ENCODE data around the gene KRTAP24-1.

Gene KRTAP24-1

GRCh38 chr21:30234050-30234449 lies 48.7 kb downstream of the KRTAP24-1 start:
- no peak for DNase-seq (ENCODE audit: low spot score)

- DNase-seq (ENCODE audit: low spot score), result no peak
These were observed 49.3 kb downstream of the KRTAP24-1 start for GRCh38 chr21:30233228-30234020.

- DNase-seq (ENCODE audit: low spot score), result no peak
These were observed 50.7 kb downstream of the KRTAP24-1 start for GRCh38 chr21:30232011-30232410.

All from ecto neural progenitor cell (in vitro differentiated cells).